ENCODE data around the gene CDC42BPG. TPM values are rescaled to one million over a fixed set of nuclear protein-coding genes. Genes with fewer than 3 reads are reported as not detected.

The CDC42BPG gene
- total and polyA plus RNA-seq, 3 experiments from 2014 or later, result 0.52 to 2.3 (median 0.66) TPM

DNA sequence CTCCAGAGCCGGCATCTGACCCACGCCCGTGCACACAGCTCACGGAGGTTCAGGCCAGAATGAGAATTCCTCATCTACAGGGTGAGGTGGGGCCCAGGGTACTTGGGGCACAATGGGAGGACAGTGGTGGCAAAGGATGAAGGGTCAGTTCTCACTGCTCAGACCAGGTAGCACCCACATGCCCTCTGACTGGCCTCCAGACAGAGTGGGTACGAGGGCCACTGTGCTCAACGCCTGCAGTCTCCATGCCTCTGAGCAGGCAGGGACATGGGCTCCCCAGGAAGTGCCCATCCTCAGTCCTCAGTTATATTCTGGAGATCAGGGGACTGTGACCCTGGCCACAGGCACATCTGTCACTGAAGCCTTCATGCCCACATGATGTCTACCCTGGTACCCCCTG lies 13.0 kb upstream of the CDC42BPG start:
- H3K27me3 Mint-ChIP-seq, result peaks cover 0 to 1% of the 10 kb centered on the region in 2 donors
- peak overlapping the region; percentile 2 to 56 (median 38) for H3K4me3 Mint-ChIP-seq
- peaks cover 100% of the 10 kb centered on the region for H3K4me1 ChIP-seq (ENCODE audit: insufficient read depth, low read length)
- H3K9me3 Mint-ChIP-seq, result no peaks in the 10 kb centered on the region
- no peaks in the 10 kb centered on the region for H3K27me3 ChIP-seq (ENCODE audit: insufficient read depth, low read length, poor library complexity, severe bottlenecking)
- H3K4me3 ChIP-seq (ENCODE audit: low read length), result no peak overlapping the region
- CTCF ChIA-PET, result interaction anchor here (4.8 to 32.1 kb wide), 4 partner anchors 6 to 29 kb away, joined by 55 to 1256 read pairs (median 318); partner anchors contain the start of genes CDC42BPG and EHD1
- no peaks in the 10 kb centered on the region for H3K9me3 ChIP-seq (ENCODE audit: low read length)
- peak overlapping the region; percentile 6 for H3K27ac ChIP-seq (ENCODE audit: low read depth, low read length)
- peaks cover 3 to 69% (median 15%) of the 10 kb centered on the region in 3 donors for H3K36me3 Mint-ChIP-seq
- DNase-seq, result no peak
- peak overlapping the region; percentile 57 to 96 (median 82) for H3K27ac Mint-ChIP-seq
- POLR2A ChIA-PET, result interaction anchor here (14.6 to 24.3 kb wide), 2 partner anchors 8 to 22 kb away, joined by 213 to 569 read pairs; partner anchors contain the start of gene EHD1
- peaks cover 82 to 94% (median 90%) of the 10 kb centered on the region in 3 donors for H3K4me1 Mint-ChIP-seq
- H3K36me3 ChIP-seq (ENCODE audit: insufficient read depth, low read length), result peaks cover 15% of the 10 kb centered on the region

DNA sequence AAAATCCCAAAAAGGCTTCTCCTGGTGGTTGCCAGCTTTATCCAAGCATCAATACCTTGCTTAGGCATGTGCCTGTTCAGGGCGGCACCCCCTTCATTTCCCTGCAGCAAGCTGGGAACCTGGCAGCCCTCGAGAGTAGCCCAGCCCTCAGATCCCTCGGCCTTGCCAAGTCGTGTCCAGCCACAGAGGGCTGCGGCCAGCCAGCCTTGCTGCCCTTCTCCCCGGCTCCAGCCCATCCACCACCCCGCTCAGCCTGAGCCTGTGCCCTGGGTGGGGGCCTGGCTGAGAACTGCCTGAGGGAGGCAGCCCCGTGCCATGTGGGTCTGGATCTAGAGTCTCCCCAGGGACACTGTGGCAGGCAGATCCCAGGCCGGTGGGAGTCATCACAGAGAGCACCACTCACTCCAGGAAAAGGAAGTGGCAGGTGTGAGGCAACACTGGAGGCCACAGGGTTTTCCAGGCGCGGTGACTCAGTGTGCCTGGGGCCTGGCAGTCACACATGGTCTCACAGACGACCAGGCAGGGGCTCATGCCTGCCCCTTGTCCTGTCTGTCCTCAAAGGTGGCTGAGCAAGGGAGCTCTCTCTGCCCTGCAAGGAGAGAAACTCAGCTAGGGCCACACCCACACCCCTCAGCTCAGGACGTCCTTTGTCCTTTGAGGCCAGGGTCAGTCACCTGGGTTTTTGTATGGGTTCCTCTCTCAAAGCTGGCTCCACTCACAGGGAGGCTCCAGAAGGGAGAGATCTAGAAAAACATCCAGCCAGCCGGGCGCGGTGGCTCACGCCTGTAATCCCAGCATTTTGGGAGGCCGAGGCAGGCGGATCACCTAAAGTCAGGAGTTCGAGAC lies 12.2 kb upstream of the CDC42BPG start:
- H3K27ac Mint-ChIP-seq, result peak overlapping the region; percentile 88 to 100 (median 93)
- peak overlapping the region; percentile 45 to 78 (median 75) for H3K4me3 Mint-ChIP-seq
- H3K36me3 ChIP-seq (ENCODE audit: insufficient read depth, low read length), result peaks cover 15% of the 10 kb centered on the region
- peaks cover 3 to 77% (median 15%) of the 10 kb centered on the region in 3 donors for H3K36me3 Mint-ChIP-seq
- peaks cover 0 to 1% of the 10 kb centered on the region in 2 donors for H3K27me3 Mint-ChIP-seq
- POLR2A ChIA-PET, result interaction anchor here (14.6 to 24.3 kb wide), 2 partner anchors 9 to 22 kb away, joined by 213 to 569 read pairs; partner anchors contain the start of gene EHD1
- CTCF ChIA-PET, result interaction anchor here (0.6 to 32.1 kb wide), 4 partner anchors 7 to 147 kb away, joined by 3 to 1256 read pairs (median 318); partner anchors contain the start of genes CDC42BPG and EHD1
- H3K9me3 ChIP-seq (ENCODE audit: low read length), result no peaks in the 10 kb centered on the region
- no peak overlapping the region for H3K27ac ChIP-seq (ENCODE audit: low read depth, low read length)
- DNase-seq, result peak in 1 of 5 donors; percentile 56
- H3K4me1 Mint-ChIP-seq, result peaks cover 84 to 94% (median 91%) of the 10 kb centered on the region in 3 donors
- H3K4me3 ChIP-seq (ENCODE audit: low read length), result no peak overlapping the region
- H3K9me3 Mint-ChIP-seq, result no peaks in the 10 kb centered on the region
- peaks cover 100% of the 10 kb centered on the region for H3K4me1 ChIP-seq (ENCODE audit: insufficient read depth, low read length)
- no peaks in the 10 kb centered on the region for H3K27me3 ChIP-seq (ENCODE audit: insufficient read depth, low read length, poor library complexity, severe bottlenecking)

DNA sequence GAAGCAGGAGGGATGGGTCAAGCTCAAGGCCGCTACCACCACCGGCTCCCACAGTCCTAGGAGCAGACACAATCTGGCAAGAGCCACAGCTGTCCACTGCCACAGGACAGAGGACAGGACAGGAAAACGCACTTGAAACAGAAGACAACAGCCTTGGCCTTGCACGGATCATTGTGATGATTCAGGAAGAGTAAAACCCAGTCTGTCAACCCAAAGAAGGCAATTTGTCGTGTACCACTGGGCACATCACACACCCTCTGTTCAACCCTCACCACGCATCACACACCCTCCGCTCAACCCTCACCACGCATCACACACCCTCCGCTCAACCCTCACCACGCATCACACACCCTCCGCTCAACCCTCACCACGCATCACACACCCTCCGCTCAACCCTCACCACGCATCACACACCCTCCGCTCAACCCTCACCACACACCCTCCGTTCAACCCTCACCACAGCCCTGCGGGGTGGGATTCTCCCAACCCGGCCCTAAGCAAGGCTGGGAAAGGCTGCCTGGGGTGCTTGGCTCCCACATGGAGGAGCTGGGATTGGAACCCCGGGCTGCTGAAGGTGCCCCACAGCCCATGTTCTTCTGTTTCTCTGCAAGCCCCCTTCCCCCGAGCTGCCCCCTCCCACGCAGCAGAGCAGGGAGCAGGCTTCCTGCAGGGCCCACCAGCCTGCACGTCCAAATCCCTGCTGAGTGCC lies 11.3 kb upstream of the CDC42BPG start:
- H3K4me3 Mint-ChIP-seq, result peak overlapping the region; percentile 65 to 86 (median 76)
- peak overlapping the region; percentile 88 to 100 (median 93) for H3K27ac Mint-ChIP-seq

DNA sequence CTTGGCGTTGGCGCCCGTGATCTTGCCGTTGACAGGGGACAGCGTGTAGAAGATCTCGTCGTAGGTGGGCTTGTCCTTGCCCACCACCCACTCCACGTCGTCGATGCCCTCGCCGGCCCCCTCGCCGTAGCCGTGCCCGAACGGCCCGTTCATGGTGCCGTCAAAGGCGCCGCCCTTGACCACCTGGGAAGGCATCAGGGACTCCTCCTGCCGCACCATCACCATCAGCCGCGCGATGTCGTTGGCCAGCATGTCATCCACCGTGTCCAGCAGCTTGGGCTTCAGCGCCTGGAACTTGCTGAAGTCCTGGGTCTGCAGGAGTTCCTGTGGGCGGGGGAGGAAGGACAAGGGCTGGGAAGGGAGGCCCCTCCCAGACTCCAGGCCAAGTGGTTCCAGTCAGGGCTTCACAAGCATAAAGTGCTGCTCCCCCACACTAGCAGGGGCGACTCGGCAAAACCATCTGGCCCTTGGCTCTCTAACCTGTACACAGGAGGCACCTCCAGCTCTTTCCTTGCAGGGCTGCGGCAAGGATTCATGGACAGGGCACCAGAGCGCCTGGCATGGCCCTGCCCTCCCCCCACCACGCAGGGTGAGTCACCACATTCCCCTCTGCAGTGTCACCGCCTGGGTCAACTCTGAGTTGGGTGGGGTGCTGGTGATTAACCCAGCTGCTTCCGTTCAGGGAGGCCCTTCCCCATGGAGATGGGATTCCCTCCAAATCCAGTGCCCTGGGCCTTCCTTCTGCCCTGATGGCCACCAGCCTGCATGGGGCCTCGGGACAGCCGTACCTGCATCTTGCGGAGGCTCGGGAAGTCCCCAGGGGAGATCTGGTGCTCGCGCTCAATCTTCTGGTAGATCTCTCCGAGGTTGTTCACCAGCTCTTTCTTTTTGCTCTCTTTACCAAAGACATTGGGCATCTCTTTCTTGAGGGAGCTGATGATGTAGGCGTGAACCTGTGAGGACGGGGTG lies 10.4 kb upstream of the CDC42BPG start:
- POLR2A ChIA-PET, result interaction anchor here (2.4 to 24.3 kb wide), 3 partner anchors 11 to 33 kb away, joined by 8 to 569 read pairs (median 213); partner anchors contain the start of gene EHD1

More for the DNA sequence above, 11.3 kb upstream of the CDC42BPG start:
- peaks cover 85 to 94% (median 91%) of the 10 kb centered on the region in 3 donors for H3K4me1 Mint-ChIP-seq
- CTCF ChIA-PET, result interaction anchor here (0.8 to 32.1 kb wide), 4 partner anchors 6 to 30 kb away, joined by 3 to 1256 read pairs (median 318); partner anchors contain the start of genes CDC42BPG and EHD1
- peaks cover 3 to 76% (median 15%) of the 10 kb centered on the region in 3 donors for H3K36me3 Mint-ChIP-seq
- H3K4me1 ChIP-seq (ENCODE audit: insufficient read depth, low read length), result peaks cover 100% of the 10 kb centered on the region
- no peaks in the 10 kb centered on the region for H3K9me3 ChIP-seq (ENCODE audit: low read length)
- DNase-seq, result no peak
- H3K9me3 Mint-ChIP-seq, result no peaks in the 10 kb centered on the region
- peaks cover 0 to 1% of the 10 kb centered on the region in 2 donors for H3K27me3 Mint-ChIP-seq
- H3K36me3 ChIP-seq (ENCODE audit: insufficient read depth, low read length), result peaks cover 15% of the 10 kb centered on the region
- H3K27me3 ChIP-seq (ENCODE audit: insufficient read depth, low read length, poor library complexity, severe bottlenecking), result no peaks in the 10 kb centered on the region
- POLR2A ChIA-PET, result interaction anchor here (14.6 to 24.3 kb wide), 2 partner anchors 10 to 23 kb away, joined by 213 to 569 read pairs; partner anchors contain the start of gene EHD1
- no peak overlapping the region for H3K4me3 ChIP-seq (ENCODE audit: low read length)
- peak overlapping the region; percentile 28 for H3K27ac ChIP-seq (ENCODE audit: low read depth, low read length)

DNA sequence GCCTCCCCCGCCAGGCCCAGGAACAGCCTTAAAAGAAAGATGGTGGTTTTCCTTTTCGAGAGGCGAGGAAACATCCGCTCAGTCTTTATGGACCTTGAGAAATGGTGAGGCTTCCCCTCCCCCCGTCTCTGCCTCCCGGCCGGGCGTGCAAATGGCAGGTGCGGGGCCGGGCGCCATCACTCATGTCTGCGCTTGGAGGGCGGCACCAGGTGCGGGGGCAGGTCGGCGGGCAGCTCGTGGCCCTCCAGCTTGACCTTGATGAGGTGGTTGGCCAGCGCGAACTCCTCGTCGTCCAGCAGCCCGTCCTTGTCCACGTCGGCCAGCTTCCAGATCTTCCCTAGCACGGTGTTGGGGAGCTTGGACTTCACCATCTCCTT lies 9.7 kb upstream of the CDC42BPG start:
- Mint-ChIP-seq H3K36me3 (peaks cover 3 to 65% (median 9%) of the 10 kb centered on the region in 3 donors), H3K27me3 (no peaks in the 10 kb centered on the region), H3K4me3 (peak overlapping the region in 6 of 7 donors; percentile 27 to 85 (median 52)), H3K9me3 (no peaks in the 10 kb centered on the region), H3K27ac (peak overlapping the region; percentile 33 to 100 (median 94)), H3K4me1 (peaks cover 82 to 94% (median 92%) of the 10 kb centered on the region in 3 donors)
- Histone ChIP-seq H3K9me3 (ENCODE audit: low read length) (no peaks in the 10 kb centered on the region), H3K27ac (ENCODE audit: low read depth, low read length) (no peak overlapping the region), H3K36me3 (ENCODE audit: insufficient read depth, low read length) (peaks cover 15% of the 10 kb centered on the region), H3K4me3 (ENCODE audit: low read length) (no peak overlapping the region), H3K27me3 (ENCODE audit: insufficient read depth, low read length, poor library complexity, severe bottlenecking) (no peaks in the 10 kb centered on the region), H3K4me1 (ENCODE audit: insufficient read depth, low read length) (peaks cover 93% of the 10 kb centered on the region)
- POLR2A ChIA-PET, result interaction anchor here (2.4 to 24.3 kb wide), 3 partner anchors 12 to 34 kb away, joined by 8 to 569 read pairs (median 213); partner anchors contain the start of gene EHD1
- no peak for DNase-seq
- CTCF ChIA-PET, result interaction anchor here (1.0 to 32.1 kb wide), 3 partner anchors 9 to 32 kb away, joined by 3 to 1256 read pairs (median 318); partner anchors contain the start of genes CDC42BPG and EHD1

More for the DNA sequence above, 10.4 kb upstream of the CDC42BPG start:
- Mint-ChIP-seq H3K36me3 (peaks cover 3 to 71% (median 12%) of the 10 kb centered on the region in 3 donors), H3K27me3 (no peaks in the 10 kb centered on the region), H3K27ac (peak overlapping the region; percentile 88 to 100 (median 93)), H3K9me3 (no peaks in the 10 kb centered on the region), H3K4me1 (peaks cover 82 to 94% (median 92%) of the 10 kb centered on the region in 3 donors), H3K4me3 (peak overlapping the region; percentile 65 to 86 (median 76))
- peak in 2 of 5 donors; percentile 63 to 69 for DNase-seq
- Histone ChIP-seq H3K27me3 (ENCODE audit: insufficient read depth, low read length, poor library complexity, severe bottlenecking) (no peaks in the 10 kb centered on the region), H3K36me3 (ENCODE audit: insufficient read depth, low read length) (peaks cover 15% of the 10 kb centered on the region), H3K4me1 (ENCODE audit: insufficient read depth, low read length) (peaks cover 93% of the 10 kb centered on the region), H3K27ac (ENCODE audit: low read depth, low read length) (peak overlapping the region; percentile 28), H3K9me3 (ENCODE audit: low read length) (no peaks in the 10 kb centered on the region), H3K4me3 (ENCODE audit: low read length) (no peak overlapping the region)
- CTCF ChIA-PET, result interaction anchor here (0.8 to 32.1 kb wide), 3 partner anchors 8 to 31 kb away, joined by 3 to 1256 read pairs (median 318); partner anchors contain the start of gene EHD1

DNA sequence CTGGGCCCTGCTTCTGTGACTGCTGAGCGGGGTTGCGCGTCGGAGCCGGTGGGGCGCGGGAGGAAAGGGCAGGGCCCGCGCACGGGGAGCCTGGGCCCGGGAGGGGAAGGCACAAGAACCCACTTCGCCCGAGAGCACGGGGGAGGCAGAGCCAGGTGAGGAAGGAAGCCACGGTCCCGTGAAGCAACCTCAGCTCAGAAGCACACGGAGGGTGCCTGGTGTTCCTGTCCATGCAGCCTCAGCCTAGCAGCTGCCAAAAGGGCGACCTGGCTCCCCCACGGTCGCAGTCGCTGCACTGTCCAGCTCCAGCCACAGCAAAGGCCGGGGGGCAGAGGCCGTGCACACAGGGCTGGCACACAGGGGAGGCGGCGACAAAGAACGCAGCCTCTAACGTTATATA lies 9.3 kb upstream of the CDC42BPG start:
- Mint-ChIP-seq H3K27me3 (no peaks in the 10 kb centered on the region), H3K4me1 (peaks cover 81 to 94% (median 92%) of the 10 kb centered on the region in 3 donors), H3K27ac (peak overlapping the region; percentile 84 to 100 (median 95)), H3K36me3 (peaks cover 3 to 60% (median 9%) of the 10 kb centered on the region in 3 donors), H3K4me3 (peak overlapping the region; percentile 27 to 85 (median 69)), H3K9me3 (no peaks in the 10 kb centered on the region)
- peak overlapping the region; percentile 24 for H3K27ac ChIP-seq (ENCODE audit: low read depth, low read length)
- H3K36me3 ChIP-seq (ENCODE audit: insufficient read depth, low read length), result peaks cover 15% of the 10 kb centered on the region
- H3K27me3 ChIP-seq (ENCODE audit: insufficient read depth, low read length, poor library complexity, severe bottlenecking), result no peaks in the 10 kb centered on the region
- H3K4me3 ChIP-seq (ENCODE audit: low read length), result peak overlapping the region; percentile 37
- H3K9me3 ChIP-seq (ENCODE audit: low read length), result no peaks in the 10 kb centered on the region
- ChIA-PET POLR2A (interaction anchor here (0.7 to 24.3 kb wide), 5 partner anchors 9 to 75 kb away, joined by 3 to 569 read pairs (median 8); partner anchors contain the start of genes CDC42BPG and EHD1), CTCF (interaction anchor here (1.0 to 32.1 kb wide), 3 partner anchors 9 to 33 kb away, joined by 3 to 1256 read pairs (median 318); partner anchors contain the start of genes CDC42BPG and EHD1)
- peak in 3 of 5 donors; percentile 45 to 67 (median 63) for DNase-seq
- H3K4me1 ChIP-seq (ENCODE audit: insufficient read depth, low read length), result peaks cover 93% of the 10 kb centered on the region

Measured in CD8-positive, alpha-beta memory T cell (primary cell).